ENCODE results near the gene CRACR2A. TPM values are rescaled to one million over a fixed set of nuclear protein-coding genes. Genes with fewer than 3 reads are reported as not detected.

The CRACR2A gene
- total RNA-seq, 1 donor from 2014 or later, result 2.7 TPM

- Mint-ChIP-seq H3K9me3 (no peaks in the 10 kb centered on the region), H3K4me3 (no peak overlapping the region), H3K36me3 (ENCODE audit: low read depth) (no peaks in the 10 kb centered on the region), H3K27ac (ENCODE audit: unreplicated experiment) (no peak overlapping the region), H3K27me3 (ENCODE audit: low read depth) (no peaks in the 10 kb centered on the region), H3K4me1 (no peaks in the 10 kb centered on the region)
- no peak for TF ChIP-seq CTCF (conservative IDR thresholded peaks at IDR 0.05)
- DNase-seq (ENCODE audit: low read depth, low spot score), result no peak
Observed at GRCh38 chr12:3672113-3672509, 80.8 kb downstream of the CRACR2A start.

GRCh38 chr12:3671330-3672112 lies 81.4 kb downstream of the CRACR2A start:
- Mint-ChIP-seq H3K9me3 (no peaks in the 10 kb centered on the region), H3K36me3 (ENCODE audit: low read depth) (no peaks in the 10 kb centered on the region)
- DNase-seq (ENCODE audit: low read depth, low spot score), result no peak

DNA sequence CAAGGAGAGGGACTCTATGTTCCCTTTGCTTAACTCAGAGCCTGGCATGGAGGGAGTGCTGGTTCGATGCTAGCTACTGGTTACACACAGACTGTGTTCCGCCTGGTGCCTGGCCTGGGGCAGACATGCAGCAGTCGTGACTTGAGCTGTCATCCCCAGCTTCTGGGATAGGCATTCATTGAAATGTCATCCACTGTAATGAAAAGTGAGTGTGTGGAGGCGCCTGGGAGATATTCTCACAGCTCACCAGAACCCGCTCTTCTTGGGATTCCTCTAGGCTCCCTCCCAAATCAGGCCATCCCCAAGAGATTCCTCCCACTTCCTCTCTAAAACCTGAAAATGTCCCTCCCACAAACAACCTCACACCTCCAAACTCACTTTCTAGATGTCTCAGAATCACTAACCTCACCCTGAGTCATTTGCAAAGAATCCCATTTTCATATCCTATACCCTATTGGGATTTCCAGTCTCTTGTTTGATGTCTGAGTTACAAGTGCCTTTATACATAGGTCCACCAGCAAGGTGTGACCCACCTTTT lies 82.8 kb downstream of the CRACR2A start:
- no peaks in the 10 kb centered on the region for H3K4me1 Mint-ChIP-seq
- no peaks in the 10 kb centered on the region for H3K9me3 Mint-ChIP-seq
- no peak overlapping the region for H3K4me3 Mint-ChIP-seq
- no peak for TF ChIP-seq CTCF (conservative IDR thresholded peaks at IDR 0.05)
- H3K27ac Mint-ChIP-seq (ENCODE audit: unreplicated experiment), result no peak overlapping the region
- no peaks in the 10 kb centered on the region for H3K36me3 Mint-ChIP-seq (ENCODE audit: low read depth)
- no peak for DNase-seq (ENCODE audit: low read depth, low spot score)
- H3K27me3 Mint-ChIP-seq (ENCODE audit: low read depth), result no peaks in the 10 kb centered on the region

More at GRCh38 chr12:3671330-3672112, 81.4 kb downstream of the CRACR2A start:
- no peak for TF ChIP-seq CTCF (conservative IDR thresholded peaks at IDR 0.05)
- H3K27me3 Mint-ChIP-seq (ENCODE audit: low read depth), result no peaks in the 10 kb centered on the region
- H3K27ac Mint-ChIP-seq (ENCODE audit: unreplicated experiment), result no peak overlapping the region
- H3K4me1 Mint-ChIP-seq, result no peaks in the 10 kb centered on the region
- no peak overlapping the region for H3K4me3 Mint-ChIP-seq

DNA sequence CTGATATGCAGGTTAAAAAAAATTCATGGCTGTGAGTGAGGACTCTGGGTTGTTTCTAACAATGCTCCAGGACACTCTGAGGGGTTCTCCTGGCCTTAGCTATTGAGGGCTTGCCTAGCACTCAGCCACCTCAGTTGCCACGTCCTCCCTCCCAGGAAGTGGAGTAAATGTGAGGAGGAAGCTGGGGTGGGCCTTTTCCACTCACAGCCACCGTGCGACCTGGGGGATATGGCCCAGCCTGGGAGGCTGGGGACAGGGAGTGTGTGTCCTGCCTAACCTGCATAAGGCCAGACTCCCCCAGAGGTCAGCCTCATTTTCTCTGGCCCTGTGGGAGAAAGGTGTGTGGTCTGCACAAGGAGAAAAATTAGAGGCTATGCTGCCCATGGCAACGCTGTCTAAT lies 83.3 kb downstream of the CRACR2A start:
- no peaks in the 10 kb centered on the region for H3K36me3 Mint-ChIP-seq (ENCODE audit: low read depth)
- H3K27me3 Mint-ChIP-seq (ENCODE audit: low read depth), result no peaks in the 10 kb centered on the region
- no peak overlapping the region for H3K27ac Mint-ChIP-seq (ENCODE audit: unreplicated experiment)
- no peak for DNase-seq (ENCODE audit: low read depth, low spot score)
- no peak overlapping the region for H3K4me3 Mint-ChIP-seq
- no peak for TF ChIP-seq CTCF (conservative IDR thresholded peaks at IDR 0.05)
- no peaks in the 10 kb centered on the region for H3K9me3 Mint-ChIP-seq
- H3K4me1 Mint-ChIP-seq, result no peaks in the 10 kb centered on the region

- Mint-ChIP-seq H3K4me3 (no peak overlapping the region), H3K36me3 (ENCODE audit: low read depth) (no peaks in the 10 kb centered on the region), H3K9me3 (no peaks in the 10 kb centered on the region), H3K4me1 (no peaks in the 10 kb centered on the region), H3K27me3 (ENCODE audit: low read depth) (no peaks in the 10 kb centered on the region), H3K27ac (ENCODE audit: unreplicated experiment) (no peak overlapping the region)
- DNase-seq (ENCODE audit: low read depth, low spot score), result no peak
- TF ChIP-seq CTCF (conservative IDR thresholded peaks at IDR 0.05), result no peak
Observed at GRCh38 chr12:3668479-3669165, 84.3 kb downstream of the CRACR2A start.

All from neural crest cell (in vitro differentiated cells).